Mesangial cell (primary cell): ENCODE results near the gene MYO5B. TPM values are rescaled to one million over a fixed set of nuclear protein-coding genes. Genes with fewer than 3 reads are reported as not detected.

ENCODE experiments used
- total RNA-seq: library from RNA; depleted of rRNA; stranded (reverse); fragments of >200 nt; gene quantifications from 2 replicates; pipeline ENCODE4 v1.2.3, GENCODE V29; 2015

The MYO5B gene
- total RNA-seq = 12.2 and 24.6 TPM in 2 replicates

GRCh38 chr18:50194631-50195532 lies at the start of gene MYO5B:
TSS of gene MYO5B (minus strand) at chr18:50195147. CDS start at chr18:50194793, 354 bp downstream.

GRCh38 chr18:49813319-49814146 lies 381.4 kb downstream of the MYO5B start, which contains the start of gene ACAA2:
TSS of gene ACAA2 (minus strand) at chr18:49813533. CDS start at chr18:49813484, 49 bp downstream.

Other genes with a start within 250 kb of the MYO5B start
- gene CFAP53, start 71.3 kb upstream of the MYO5B start, total RNA-seq = 0.38 TPM in 1 of 2 replicates, not detected in the other
- 62.7 and 68.6 TPM in 2 replicates for gene MBD1, start 86.4 kb upstream of the MYO5B start, total RNA-seq
- 30.8 and 41.7 TPM in 2 replicates for gene CXXC1, start 92.5 kb upstream of the MYO5B start, total RNA-seq
- gene SKA1, start 179.9 kb upstream of the MYO5B start, total RNA-seq = 1.4 and 35.8 TPM in 2 replicates